Stimulated activated CD8-positive, alpha-beta memory T cell treated with anti-CD3 and anti-CD28 coated beads, Interleukin-7, amount 100 ng/mL, for 24 hours (primary cell): Measurements from ENCODE around the gene WDR86.

ENCODE experiments used
- DNase-seq: peaks from one replicate; pipeline ENCODE4 v3.0.0-alpha.2; 2020; ENCODE audit warnings: low read depth

WDR86 gene

DNA sequence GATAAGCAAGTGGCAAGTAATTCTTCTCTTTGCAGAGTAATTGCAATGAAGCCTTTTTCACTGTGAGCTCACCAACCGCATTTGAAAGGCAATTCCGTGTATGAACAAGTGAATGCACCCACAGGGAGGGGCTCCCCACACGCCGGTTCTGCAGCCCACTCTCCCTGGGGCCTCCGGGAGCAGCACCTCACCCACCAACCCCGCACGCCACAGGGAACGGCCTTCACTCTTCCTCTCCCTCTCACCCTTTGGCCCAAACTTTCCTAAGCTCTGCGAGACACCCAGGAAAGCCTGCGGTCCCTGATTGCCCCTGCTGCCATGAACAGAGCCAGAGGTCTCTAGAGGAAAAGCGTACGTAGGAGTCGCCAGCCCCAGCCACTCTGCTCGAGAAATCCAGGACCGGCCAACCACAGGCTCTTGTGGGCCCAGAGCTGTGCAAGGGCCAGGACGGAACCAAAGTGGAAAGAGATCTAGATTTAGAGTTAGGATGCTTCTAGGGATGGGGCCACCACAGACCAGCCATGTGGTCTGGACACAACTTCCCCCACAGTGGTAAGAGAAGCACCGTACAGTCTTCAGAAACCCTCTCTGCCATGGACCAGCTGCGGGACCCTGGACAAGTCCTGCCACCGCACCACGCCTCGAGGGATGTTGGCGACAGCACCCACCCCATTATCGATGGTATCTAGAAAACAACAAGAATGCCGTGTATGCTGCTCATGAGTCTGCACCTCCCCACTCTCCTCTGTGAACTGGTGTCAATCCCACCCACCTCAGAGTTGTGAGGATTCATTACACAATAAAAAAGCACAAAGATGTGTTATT is 3.6 kb downstream of the WDR86 start:
- no peak for DNase-seq

- no peak for DNase-seq
Observed at GRCh38 chr7:151405588-151405987, 4.2 kb downstream of the WDR86 start.

- no peak for DNase-seq
Observed at GRCh38 chr7:151405056-151405455, 4.8 kb downstream of the WDR86 start.

- no peak for DNase-seq
Observed at GRCh38 chr7:151404216-151405011, 5.4 kb downstream of the WDR86 start.

- no peak for DNase-seq
Observed at GRCh38 chr7:151403764-151404163, 6.1 kb downstream of the WDR86 start.

DNA sequence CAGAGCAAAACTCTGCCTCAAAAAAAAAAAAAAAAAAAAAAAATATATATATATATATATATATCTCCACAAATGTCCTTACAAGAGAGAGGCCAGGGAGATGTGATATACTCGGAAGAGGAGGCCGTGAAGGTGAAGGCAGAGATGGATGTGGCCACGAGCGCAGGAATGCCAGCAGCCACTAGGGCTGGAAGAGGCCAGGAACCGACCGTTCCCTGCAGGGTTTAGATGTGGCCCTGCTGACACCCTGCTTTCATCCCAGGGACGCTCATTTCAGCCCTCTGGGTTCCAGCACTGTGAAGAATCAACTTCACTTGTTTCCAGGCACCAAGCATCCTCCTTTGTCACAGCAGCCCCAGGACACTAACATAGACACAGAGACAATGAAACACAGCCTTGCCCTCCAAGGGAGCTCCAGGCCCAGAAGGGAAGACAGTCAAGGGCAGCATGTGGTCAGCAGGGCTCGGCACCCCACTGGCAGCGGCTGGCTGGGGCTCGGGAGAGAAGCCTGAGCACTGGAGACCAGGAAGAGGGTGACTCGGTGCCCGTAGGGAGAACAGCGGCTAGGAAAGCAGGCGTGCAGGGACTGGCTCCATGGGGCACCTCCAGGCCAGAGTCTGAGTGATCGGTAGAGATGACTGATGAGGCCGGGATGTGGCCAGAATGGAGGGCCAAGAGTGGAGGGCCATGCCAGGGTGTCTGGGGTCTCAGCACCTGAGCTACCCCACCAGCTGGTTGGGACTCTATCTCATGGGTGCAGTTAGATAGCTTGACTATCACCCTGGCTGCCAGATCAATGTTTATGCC is 7.6 kb downstream of the WDR86 start:
- DNase-seq, result no peak

DNA sequence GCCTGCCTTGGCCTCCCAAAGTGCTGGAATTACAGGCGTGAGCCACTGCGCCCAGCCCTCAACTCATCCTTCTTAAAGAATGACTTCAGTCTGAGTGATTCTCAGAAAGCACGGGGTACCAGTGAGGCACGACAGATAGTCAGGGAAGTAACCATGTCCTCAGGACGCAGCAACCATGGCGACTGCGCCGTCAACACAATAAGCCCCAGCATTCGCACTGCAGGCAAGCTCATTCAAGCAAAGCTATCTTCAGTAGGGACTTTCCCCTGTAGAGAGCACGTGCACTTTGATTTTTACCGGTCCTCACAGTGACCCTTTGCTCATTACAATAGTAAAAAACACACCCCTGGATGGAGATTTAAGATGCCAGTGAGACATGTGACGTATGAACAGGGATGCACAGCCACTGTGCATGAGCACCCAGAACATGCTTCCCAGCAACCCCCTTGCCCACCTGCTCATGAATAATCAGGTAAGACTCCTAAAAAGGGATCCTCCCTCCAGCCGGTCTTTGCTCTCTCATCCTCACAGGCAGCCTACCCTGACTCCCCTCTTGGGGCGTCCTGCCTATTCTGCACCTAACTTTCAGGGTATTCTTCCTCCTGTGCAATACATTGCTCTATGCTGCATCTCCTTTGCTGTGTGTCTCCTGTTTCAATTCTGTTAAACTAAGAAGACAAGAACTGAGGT is 9.1 kb downstream of the WDR86 start:
- no peak for DNase-seq

- DNase-seq, result no peak
Observed at GRCh38 chr7:151399906-151400305, 9.9 kb downstream of the WDR86 start.

- DNase-seq, result no peak
Observed at GRCh38 chr7:151399305-151399601, 10.6 kb downstream of the WDR86 start.

DNA sequence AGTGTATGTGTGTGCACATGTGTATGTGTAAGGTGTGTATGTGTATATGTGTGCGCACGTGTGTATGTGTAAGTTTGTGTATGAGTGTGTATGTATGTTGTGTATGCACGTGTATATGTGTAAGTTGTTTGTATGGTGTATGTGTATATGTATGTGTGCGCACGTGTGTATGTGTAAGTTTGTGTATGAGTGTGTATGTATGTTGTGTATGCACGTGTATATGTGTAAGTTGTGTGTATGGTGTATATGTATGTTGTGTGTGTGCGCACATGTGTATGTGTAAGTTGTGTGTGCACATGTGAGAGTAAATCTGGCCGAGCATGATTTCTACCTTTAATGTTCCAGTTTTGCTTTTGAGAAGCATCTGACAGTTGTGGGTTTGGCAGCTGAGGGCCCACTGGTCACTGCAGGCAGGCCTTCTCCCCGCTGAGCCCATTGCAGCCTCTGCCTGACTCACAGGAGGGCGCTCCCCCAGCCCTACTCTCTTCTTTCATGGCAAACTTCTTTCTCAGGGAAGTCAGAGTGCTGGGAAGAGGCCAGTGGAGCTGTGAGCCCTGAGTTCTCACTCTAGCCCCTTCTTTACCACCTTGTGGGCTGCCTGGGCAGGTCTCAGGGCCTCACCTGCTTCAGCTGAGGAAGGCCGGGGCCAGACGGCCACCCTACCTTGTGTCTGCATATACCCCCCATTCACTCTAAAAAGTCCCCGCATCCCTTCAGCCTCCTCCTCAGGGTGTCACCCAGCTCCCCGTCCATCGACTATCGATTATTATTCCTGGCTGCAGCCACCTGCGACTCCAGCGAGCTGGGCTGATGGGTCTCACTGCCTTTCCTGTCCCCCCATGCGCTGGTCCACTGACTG is 11.2 kb downstream of the WDR86 start:
- no peak for DNase-seq

DNA sequence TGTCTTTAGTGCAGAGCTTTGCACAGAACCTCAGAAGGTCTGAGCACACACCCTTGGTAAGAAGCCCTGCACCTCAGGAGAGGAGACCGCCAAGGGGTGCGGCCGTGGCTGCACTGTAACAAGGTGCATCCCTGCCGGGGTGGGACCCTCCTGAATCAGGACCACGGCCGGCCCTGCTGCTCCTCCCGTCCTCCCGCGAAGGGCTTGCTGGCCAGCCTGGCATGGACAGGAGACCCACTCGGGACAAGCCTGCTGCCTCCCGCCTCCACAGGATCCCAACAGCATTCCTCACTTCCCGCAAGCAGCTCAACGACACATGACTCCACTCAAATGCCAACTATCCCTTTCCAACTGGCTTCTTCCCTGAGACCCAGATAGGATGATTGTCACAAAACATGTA is 12.8 kb downstream of the WDR86 start:
- no peak for DNase-seq

- no peak for DNase-seq
Observed at GRCh38 chr7:151396328-151396970, 13.4 kb downstream of the WDR86 start.

GRCh38 chr7:151395036-151395367 is 14.8 kb downstream of the WDR86 start:
- DNase-seq, result no peak

DNA sequence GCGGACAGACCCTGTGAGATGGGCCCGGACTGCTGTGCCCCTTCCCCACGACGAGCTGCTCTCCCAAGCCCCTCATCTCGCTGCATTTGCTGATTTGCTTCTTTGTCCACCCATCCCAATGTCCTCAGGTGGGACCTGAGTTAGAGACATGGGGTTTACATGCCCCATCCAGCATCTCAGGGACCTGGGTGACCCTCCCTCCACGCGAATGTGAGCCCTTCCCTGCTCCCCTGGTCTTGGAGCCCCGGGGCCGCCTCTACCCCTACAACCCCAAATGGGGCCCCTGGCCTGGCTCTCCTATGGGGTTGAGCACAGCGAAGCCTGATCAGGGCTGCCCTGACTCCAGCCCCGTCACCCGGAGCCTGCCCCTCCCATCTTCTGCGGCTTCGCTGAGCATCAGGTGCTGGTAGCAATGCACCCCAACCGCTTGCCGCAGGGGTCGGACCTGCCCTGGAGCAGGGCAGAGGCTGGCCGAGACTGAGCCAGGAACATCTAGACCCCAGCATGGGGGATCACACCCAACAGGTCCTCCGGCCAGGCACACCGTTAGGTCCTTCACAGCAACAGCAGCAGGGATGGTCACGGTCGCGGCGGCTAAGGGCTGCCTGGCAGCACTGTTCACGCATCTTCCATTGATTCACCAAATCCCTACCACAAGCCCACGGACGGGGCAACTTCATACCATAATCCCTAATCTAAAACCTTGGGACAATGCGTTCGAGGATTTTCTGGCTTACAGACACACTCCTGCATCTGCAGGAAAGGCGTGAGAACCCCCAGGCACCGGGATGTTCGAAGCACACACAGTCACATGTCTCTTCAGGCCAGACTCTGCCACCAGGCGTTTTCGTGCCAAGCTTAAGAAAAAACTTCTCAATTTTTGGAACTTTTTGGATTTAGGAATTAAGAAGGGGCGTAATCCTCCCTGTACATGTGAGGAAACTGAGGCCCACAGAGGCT is 15.5 kb downstream of the WDR86 start:
- DNase-seq, result no peak

DNA sequence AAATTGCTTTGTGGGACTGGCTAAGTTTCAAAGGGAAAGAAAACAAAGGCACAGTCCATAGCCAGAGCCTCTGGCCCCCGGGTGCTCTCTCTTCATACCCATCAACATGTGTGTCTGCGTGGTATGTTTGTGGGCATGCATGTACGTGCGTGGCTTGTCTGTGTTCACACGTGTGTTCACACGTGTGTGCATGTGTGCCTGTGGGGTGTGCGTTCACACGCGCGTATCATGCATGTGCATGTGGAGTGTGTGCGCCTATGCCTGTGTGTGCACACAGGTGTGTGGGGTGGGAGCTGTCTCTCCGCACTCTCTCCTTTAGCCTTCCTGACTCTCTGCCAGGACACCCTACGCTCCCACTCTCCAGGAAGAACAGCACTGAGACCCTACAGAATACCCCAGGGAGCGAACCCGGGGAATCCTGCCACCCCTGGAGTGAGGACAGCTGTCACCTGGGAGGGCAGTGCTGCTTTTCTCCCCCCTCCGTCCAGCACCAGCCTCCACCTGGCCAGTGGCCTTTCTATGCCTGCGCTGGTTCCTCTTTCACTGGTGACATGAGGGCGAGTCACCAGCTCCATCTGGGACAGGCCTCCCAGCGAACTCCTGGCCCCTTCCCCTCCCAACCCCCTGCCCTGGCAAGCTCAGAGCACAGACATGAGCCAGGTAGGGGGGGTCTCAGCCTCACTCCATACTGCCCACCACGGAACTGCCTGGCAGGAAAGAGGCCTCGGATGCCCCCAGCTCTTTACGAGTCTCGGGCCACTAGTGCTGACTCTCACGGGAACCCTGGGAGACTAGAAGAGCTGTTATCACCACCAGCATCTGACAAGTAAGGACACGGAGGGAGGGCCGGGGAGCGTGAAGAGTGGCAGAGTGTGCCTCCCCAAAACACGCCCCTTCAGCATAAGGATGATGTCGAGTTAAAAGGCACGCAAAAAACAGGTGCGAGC is 16.5 kb downstream of the WDR86 start:
- no peak for DNase-seq

GRCh38 chr7:151392426-151392825 is 17.4 kb downstream of the WDR86 start:
- DNase-seq, result no peak

- no peak for DNase-seq
Observed at GRCh38 chr7:151392002-151392401, 17.8 kb downstream of the WDR86 start.

- DNase-seq, result no peak
Observed at GRCh38 chr7:151391358-151391730, 18.5 kb downstream of the WDR86 start.
